Nucleus accumbens (tissue), 56 donors: Measurements from ENCODE around the gene PAX5.

Experiments used
- DNase-seq, 56 donors: peaks; one replicate each; lab custom pipeline; 2025; lab: John Stamatoyannopoulos, UW

Gene PAX5

GRCh38 chr9:37037503-37038301 is 3.6 kb upstream of the PAX5 start:
- DNase-seq = peak in 1 of 56 donors; percentile 2

GRCh38 chr9:37036776-37037502 is 2.9 kb upstream of the PAX5 start:
- peak in 2 of 56 donors; percentile 5 for DNase-seq

GRCh38 chr9:37036371-37036775 is 2.3 kb upstream of the PAX5 start:
- no peak for DNase-seq

- no peak for DNase-seq
Measured at GRCh38 chr9:37035648-37036370, 1.7 kb upstream of the PAX5 start.

GRCh38 chr9:37034938-37035647 is 1.0 kb upstream of the PAX5 start:
- no peak for DNase-seq

GRCh38 chr9:37034305-37034937 is 353 bp upstream of the PAX5 start:
- DNase-seq = no peak

- DNase-seq = no peak
Measured at GRCh38 chr9:37033141-37033540, 927 bp downstream of the PAX5 start.

- DNase-seq = no peak
Measured at GRCh38 chr9:37032713-37033112, 1.4 kb downstream of the PAX5 start.

- DNase-seq = no peak
Measured at GRCh38 chr9:37031902-37032301, 2.2 kb downstream of the PAX5 start.

GRCh38 chr9:37031081-37031480 is 3.0 kb downstream of the PAX5 start:
- DNase-seq = no peak

GRCh38 chr9:37030611-37030939 is 3.5 kb downstream of the PAX5 start:
- DNase-seq = no peak

- no peak for DNase-seq
Measured at GRCh38 chr9:37029776-37030610, 4.1 kb downstream of the PAX5 start.

- no peak for DNase-seq
Measured at GRCh38 chr9:37029304-37029775, 4.7 kb downstream of the PAX5 start.

- no peak for DNase-seq
Measured at GRCh38 chr9:37028420-37029031, 5.5 kb downstream of the PAX5 start.

GRCh38 chr9:37027582-37028419 is 6.3 kb downstream of the PAX5 start:
- DNase-seq = peak in 52 of 56 donors; percentile 3 to 83 (median 57)

GRCh38 chr9:37026931-37027581 is 7.0 kb downstream of the PAX5 start:
- DNase-seq = no peak
